H1 (cell line): ENCODE data around the gene PKN1. TPM values are rescaled to one million over a fixed set of nuclear protein-coding genes. Genes with fewer than 3 reads are reported as not detected.
A peak's percentile ranks its signal among the peaks of the same experiment; 100 is the strongest.

ENCODE experiments used
- CTCF ChIP-seq, 3 experiments: IDR thresholded peaks; 1 replicate in 2 of 3; 2 replicates in 1 of 3; pipeline versions ENCODE4 v1.5.1 to v1.6.1; 2011; ENCODE audit warnings: low read length in 3 of 3, mild to moderate bottlenecking in 3 of 3, inconsistent platforms in 2 of 3, low read depth in 1 of 3, moderate library complexity in 1 of 3; ENCODE audit not compliant: insufficient read depth in 1 of 3; ENCODE audit errors: control extremely low read depth in 1 of 3
- E2F6 ChIP-seq: IDR thresholded peaks from 2 replicates; pipeline ENCODE4 v1.6.1; 2012; ENCODE audit warnings: inconsistent platforms
- GABPA ChIP-seq: IDR thresholded peaks from 2 replicates; pipeline ENCODE4 v1.6.1; 2011; ENCODE audit warnings: mild to moderate bottlenecking, low read length, moderate library complexity, borderline replicate concordance; ENCODE audit not compliant: insufficient read depth
- MAX ChIP-seq: IDR thresholded peaks from 2 replicates; pipeline ENCODE4 v1.6.1; 2012; ENCODE audit warnings: inconsistent platforms
- RBBP5 ChIP-seq: IDR thresholded peaks from 2 replicates; pipeline ENCODE4 v1.7.1; 2012; ENCODE audit warnings: low read depth, mild to moderate bottlenecking, inconsistent platforms, low read length, moderate library complexity, borderline replicate concordance
- SIX5 ChIP-seq: IDR thresholded peaks from 2 replicates; pipeline ENCODE4 v1.6.1; 2011; ENCODE audit warnings: mild to moderate bottlenecking, low read depth, low read length
- TCF12 ChIP-seq: IDR thresholded peaks from 2 replicates; pipeline ENCODE4 v1.6.1; 2011; ENCODE audit warnings: low read depth, mild to moderate bottlenecking, low read length
- polyA plus RNA-seq, 7 experiments: library from polyadenylated mRNA; depleted of rRNA in 3 of 7; stranded (reverse) in 5 of 7; unstranded in 2 of 7; fragments of >200 nt in 5 of 7; fragments of 200-250 nt in 2 of 7; gene quantifications; 1 replicate in 5 of 7; 2 replicates in 1 of 7; 4 replicates in 1 of 7; pipeline versions ENCODE4 v1.2.1 to v1.2.3, GENCODE V29; 2011 to 2013; ENCODE audit warnings: missing spikeins in 2 of 7, mixed read lengths in 2 of 7
- total RNA-seq: library from RNA; stranded (reverse); fragmentation: NEBNext Ultra II Directional; extraction: Animal tissue kit (Norgen Biotek cat#: 25700); gene quantifications from 2 replicates; pipeline ENCODE4 v1.2.1, GENCODE V29; 2021

Gene PKN1
- total and polyA plus RNA-seq, 2 of the 8 experiments (the other 6 are each of a cell fraction or from before 2014, with no cell fraction given), result 65.2 to 162 TPM

GRCh38 chr19:14479975-14480699 lies 47.0 kb downstream of the PKN1 start (continued):
- TF ChIP-seq CTCF (IDR thresholded peaks at IDR 0.05; ENCODE audit: control extremely low read depth in 1 of 3, insufficient read depth in 1 of 3, low read depth in 1 of 3, low read length in 3 of 3), result peak; percentile 95 to 98 (median 98)
- TF ChIP-seq RBBP5, result no peak
- 0 out of 2 replicates have a peak, but pooled peaks have one; percentile 3 for TF ChIP-seq TCF12
- peak; percentile 23; the same call in 1 of the 2 replicates for TF ChIP-seq GABPA
- TF ChIP-seq SIX5, result no peak
- no peak for TF ChIP-seq E2F6
- peak; percentile 51 for TF ChIP-seq MAX
